ENCODE results near the gene ASTL.

Gene ASTL

DNA sequence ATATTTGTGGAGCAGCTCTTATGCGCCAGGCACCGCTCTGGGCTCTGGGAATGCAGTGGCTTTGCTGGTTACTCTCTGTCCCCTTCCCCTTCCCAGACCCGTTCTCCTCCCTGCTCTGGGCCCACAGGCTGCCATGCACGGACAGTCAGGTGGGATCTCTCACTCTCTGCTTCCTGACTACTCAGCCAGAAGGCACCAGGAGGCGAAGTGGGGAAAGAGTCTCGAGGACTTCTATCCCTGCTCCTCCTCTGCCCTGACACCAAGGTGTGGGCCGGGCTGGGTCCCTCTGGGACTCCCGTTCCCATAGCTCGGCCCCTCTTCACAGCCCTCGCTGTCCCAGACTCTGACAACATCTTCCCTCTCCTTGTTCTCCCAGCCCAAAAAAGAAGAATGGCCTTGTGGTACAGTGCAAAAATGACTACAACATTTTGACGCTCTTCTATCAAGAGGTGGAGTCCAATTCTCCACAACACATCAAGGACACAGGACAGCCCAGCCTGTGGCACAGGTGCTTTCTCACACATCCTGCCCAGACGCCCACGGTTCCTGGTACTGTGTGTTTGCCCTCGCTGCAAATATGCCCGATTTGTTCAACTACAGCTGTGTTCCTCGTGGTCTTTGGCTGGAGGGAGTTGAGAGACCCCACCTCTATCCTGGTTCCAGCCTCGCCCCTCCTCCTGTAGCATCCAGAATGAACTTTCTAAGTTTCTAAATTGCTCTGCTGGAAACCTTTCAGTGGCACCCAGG, 21.0 kb upstream of the ASTL start:
- Histone ChIP-seq H3K4me1 (ENCODE audit: control insufficient read depth, insufficient read depth, low read length, poor library complexity, severe bottlenecking) (no peaks in the 10 kb centered on the region), H3K4me3 (ENCODE audit: extremely low read depth, insufficient read depth, low read length, poor library complexity, severe bottlenecking) (no peak overlapping the region), H3K9me3 (ENCODE audit: control insufficient read depth, low read length) (no peaks in the 10 kb centered on the region), H3K27ac (ENCODE audit: low read depth, low read length, severe bottlenecking) (no peak overlapping the region), H3K36me3 (ENCODE audit: control insufficient read depth, insufficient read depth, low read length) (no peaks in the 10 kb centered on the region)
- 86 to 91% methylated on average over 13 to 15 of the region's 17 CpGs for WGBS, 2 experiments (ENCODE audit: insufficient coverage in 2 of 2)

DNA sequence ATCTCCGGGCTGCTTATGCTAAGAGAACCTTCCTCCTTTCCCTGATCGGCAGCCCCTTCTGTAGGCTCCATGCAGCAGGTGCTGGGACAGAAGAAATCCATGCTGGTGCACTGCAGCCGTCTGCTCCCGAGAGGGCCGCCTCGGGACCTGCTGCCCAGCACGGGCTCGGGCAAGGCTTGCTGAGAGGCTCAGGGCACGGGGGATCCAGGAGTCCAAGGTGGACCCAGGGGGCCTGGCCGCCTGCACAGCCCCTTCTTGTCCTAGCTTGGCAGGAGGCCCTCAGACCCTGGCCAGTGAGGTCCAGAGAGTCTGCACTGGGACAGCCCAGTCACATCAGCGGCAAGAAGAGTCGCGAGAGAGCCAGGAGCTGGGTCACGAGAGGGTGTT, 20.2 kb upstream of the ASTL start:
- Histone ChIP-seq H3K36me3 (ENCODE audit: control insufficient read depth, insufficient read depth, low read length) (no peaks in the 10 kb centered on the region), H3K4me3 (ENCODE audit: extremely low read depth, insufficient read depth, low read length, poor library complexity, severe bottlenecking) (no peak overlapping the region), H3K9me3 (ENCODE audit: control insufficient read depth, low read length) (no peaks in the 10 kb centered on the region), H3K4me1 (ENCODE audit: control insufficient read depth, insufficient read depth, low read length, poor library complexity, severe bottlenecking) (no peaks in the 10 kb centered on the region), H3K27ac (ENCODE audit: low read depth, low read length, severe bottlenecking) (no peak overlapping the region)
- 87 to 91% methylated on average over 12 to 14 of the region's 14 CpGs for WGBS, 2 experiments (ENCODE audit: insufficient coverage in 2 of 2)

DNA sequence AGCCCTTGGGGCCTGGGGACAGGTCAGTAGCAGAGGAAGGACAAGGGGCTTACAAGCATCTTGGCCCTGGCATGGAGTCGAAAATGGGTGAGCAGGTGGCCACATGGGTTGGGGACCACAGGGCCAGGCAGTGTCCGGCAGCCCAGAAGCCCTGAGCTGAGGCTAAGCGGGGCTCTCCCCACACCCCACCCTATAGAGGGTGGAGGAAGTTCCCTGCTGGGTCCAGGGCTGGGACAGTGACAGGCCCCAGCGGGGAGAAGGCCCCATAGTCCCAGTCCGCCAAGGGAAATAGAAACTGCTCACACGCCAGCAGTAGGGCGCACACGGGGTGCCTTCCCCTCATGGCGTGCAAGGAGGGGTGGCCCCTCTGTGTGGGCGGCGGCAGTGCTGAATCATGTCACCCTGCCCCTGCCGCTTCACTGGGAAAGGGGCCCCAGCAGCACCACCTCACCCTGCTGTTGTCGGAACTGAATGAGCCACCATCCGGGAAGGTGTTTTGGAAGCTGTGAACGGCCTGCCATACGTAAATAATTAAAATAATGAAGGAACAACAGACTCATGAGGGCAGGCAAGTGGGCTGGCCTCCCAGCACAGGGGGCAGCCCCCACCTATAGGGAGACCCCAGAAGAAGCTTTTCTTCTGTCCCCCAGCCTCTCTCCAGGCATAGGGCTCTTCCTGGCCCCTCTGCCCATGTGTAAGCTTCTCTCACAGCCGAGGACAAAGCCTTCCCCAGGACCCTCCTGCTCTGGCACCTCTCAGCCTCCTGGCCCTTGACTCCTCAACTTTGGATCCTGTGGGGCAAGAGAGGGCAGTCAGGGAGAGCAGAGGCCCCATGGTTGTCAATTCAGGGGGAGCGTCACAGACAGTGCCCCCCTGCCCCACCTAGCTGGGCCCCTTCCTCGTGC, 19.6 kb upstream of the ASTL start:
- Histone ChIP-seq H3K4me1 (ENCODE audit: control insufficient read depth, insufficient read depth, low read length, poor library complexity, severe bottlenecking) (no peaks in the 10 kb centered on the region), H3K9me3 (ENCODE audit: control insufficient read depth, low read length) (no peaks in the 10 kb centered on the region), H3K27ac (ENCODE audit: low read depth, low read length, severe bottlenecking) (no peak overlapping the region), H3K36me3 (ENCODE audit: control insufficient read depth, insufficient read depth, low read length) (no peaks in the 10 kb centered on the region), H3K4me3 (ENCODE audit: extremely low read depth, insufficient read depth, low read length, poor library complexity, severe bottlenecking) (no peak overlapping the region)
- 79 to 88% methylated on average over 9 to 14 of the region's 19 CpGs for WGBS, 2 experiments (ENCODE audit: insufficient coverage in 2 of 2)

DNA sequence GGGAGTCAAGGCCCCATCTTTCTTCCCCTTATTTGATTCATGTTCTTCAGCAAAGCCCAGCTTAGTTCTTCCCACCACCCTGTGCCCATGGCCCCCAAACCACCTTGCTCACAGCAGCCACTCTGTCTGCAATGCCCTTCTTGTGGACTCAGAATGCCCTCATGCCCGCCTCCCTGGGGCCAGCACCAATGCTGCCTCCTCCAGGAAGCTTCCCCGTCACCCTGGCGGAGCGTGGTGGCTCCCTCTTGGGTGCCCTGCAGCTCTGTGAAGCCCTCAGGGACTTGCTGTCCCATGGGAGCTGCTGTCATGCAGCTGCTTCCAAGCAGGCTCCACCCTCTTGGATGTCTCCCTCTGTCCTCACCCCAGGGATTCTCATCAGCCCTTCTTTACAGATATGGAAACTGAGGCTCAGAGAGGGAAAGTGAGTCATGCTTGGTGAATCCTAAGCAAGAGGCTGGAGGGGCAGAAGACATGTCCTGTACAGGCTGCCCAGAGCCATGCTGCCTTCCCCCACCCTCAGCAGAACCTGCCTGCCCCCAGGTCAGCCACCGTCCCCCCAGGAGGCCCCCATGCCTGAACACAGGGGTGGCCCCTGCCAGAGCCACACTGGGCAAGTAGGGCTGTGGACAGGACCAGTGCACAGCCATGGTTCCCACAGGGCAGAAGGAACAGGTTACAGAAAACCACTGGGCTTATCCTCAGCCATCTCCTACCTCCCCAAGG, 18.8 kb upstream of the ASTL start:
- no peaks in the 10 kb centered on the region for H3K9me3 ChIP-seq (ENCODE audit: control insufficient read depth, low read length)
- no peaks in the 10 kb centered on the region for H3K4me1 ChIP-seq (ENCODE audit: control insufficient read depth, insufficient read depth, low read length, poor library complexity, severe bottlenecking)
- 97 to 98% methylated on average over 5 of the region's 5 CpGs for WGBS, 2 experiments (ENCODE audit: insufficient coverage in 2 of 2)
- no peak overlapping the region for H3K4me3 ChIP-seq (ENCODE audit: extremely low read depth, insufficient read depth, low read length, poor library complexity, severe bottlenecking)
- no peak overlapping the region for H3K27ac ChIP-seq (ENCODE audit: low read depth, low read length, severe bottlenecking)
- H3K36me3 ChIP-seq (ENCODE audit: control insufficient read depth, insufficient read depth, low read length): no peaks in the 10 kb centered on the region

DNA sequence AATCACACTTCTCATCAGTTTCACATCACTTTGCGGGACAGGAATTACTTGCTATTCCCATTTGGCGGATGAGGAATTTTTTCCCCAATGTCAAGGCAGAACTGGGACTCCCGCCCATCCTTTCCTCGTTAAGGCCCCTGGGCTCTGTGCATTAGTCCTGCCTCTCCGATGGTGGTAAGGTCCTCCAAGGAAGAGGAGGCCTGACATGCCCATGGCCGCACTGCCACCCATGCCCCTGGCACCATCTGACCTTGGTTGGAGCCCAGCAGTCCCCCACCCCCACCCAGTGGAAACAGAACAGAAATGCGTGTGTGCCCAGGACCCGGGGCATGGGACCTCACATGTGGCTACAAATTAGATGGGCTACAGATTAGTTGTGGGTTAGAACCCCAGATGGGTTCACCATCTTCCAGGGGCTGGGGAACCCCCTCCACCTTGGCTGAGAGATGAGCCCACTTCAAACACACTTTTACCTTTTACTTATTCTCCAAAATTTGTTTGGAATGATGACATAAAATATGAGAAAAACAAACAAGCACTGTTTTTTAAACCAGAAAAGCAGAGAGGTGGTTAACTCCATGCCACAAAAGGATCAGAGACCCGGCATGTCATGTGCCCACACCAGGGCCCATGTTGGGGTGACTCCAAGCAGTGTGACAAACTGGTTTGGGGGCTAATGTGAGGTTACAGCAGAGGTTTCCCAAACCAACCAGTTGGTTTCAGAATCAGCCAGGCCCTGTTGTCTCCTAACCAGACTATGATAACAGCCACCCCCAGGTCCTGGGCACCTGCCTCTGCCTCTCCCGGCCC, 17.9 kb upstream of the ASTL start:
- Histone ChIP-seq H3K36me3 (ENCODE audit: control insufficient read depth, insufficient read depth, low read length) (no peaks in the 10 kb centered on the region), H3K9me3 (ENCODE audit: control insufficient read depth, low read length) (no peaks in the 10 kb centered on the region)
- WGBS, 2 experiments (ENCODE audit: insufficient coverage in 2 of 2): 89 to 94% methylated on average over 6 to 9 of the region's 10 CpGs

DNA sequence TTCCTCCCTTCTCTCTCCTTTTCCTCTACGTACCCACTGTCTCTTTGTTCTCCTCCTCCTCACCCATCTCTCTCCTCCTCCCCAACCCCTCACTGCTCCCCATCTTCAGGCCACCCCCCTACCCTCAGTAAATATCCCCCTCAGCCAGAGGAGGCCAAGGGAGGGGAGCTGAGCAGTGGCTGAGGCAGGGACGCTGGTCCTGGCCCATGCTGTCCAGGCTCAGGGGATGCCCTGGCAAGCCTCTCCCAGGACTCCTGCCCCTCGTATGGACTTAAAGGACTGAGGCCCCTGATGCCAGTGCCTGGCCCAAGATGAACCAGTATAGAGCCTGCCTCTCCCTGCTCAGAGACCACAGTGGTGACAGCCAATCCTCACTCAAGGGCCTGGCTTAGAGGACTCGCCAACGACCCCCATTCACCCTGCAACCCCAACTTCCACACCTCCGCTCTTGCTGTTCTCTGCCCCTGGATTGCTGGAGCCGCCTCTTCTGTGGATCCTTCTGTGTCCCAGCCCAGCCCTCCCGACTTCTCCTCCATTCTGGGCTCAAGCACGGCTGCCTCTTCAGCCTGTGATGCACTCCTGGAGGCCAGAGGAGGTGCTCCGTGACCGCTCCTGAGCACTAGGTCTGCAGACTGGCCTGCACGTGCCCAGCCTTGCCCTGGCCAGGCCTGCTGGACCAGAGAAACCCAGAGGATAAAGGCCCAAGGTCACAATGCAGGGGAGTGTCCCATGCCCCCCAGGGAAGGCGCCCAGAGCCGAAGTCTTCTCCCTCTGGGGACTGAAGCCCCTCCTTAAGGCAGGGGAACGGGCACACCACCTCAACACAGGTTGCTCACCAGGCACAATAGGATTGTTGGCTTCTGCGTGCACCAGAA, 16.4 kb upstream of the ASTL start:
- Histone ChIP-seq H3K4me3 (ENCODE audit: extremely low read depth, insufficient read depth, low read length, poor library complexity, severe bottlenecking) (no peak overlapping the region), H3K36me3 (ENCODE audit: control insufficient read depth, insufficient read depth, low read length) (no peaks in the 10 kb centered on the region), H3K27ac (ENCODE audit: low read depth, low read length, severe bottlenecking) (no peak overlapping the region), H3K9me3 (ENCODE audit: control insufficient read depth, low read length) (no peaks in the 10 kb centered on the region), H3K4me1 (ENCODE audit: control insufficient read depth, insufficient read depth, low read length, poor library complexity, severe bottlenecking) (no peaks in the 10 kb centered on the region)
- WGBS, 2 experiments (ENCODE audit: insufficient coverage in 2 of 2): 80 to 85% methylated on average over 12 to 16 of the region's 16 CpGs

More for the DNA sequence above, 17.9 kb upstream of the ASTL start:
- Histone ChIP-seq H3K27ac (ENCODE audit: low read depth, low read length, severe bottlenecking) (no peak overlapping the region), H3K4me3 (ENCODE audit: extremely low read depth, insufficient read depth, low read length, poor library complexity, severe bottlenecking) (no peak overlapping the region), H3K4me1 (ENCODE audit: control insufficient read depth, insufficient read depth, low read length, poor library complexity, severe bottlenecking) (no peaks in the 10 kb centered on the region)

DNA sequence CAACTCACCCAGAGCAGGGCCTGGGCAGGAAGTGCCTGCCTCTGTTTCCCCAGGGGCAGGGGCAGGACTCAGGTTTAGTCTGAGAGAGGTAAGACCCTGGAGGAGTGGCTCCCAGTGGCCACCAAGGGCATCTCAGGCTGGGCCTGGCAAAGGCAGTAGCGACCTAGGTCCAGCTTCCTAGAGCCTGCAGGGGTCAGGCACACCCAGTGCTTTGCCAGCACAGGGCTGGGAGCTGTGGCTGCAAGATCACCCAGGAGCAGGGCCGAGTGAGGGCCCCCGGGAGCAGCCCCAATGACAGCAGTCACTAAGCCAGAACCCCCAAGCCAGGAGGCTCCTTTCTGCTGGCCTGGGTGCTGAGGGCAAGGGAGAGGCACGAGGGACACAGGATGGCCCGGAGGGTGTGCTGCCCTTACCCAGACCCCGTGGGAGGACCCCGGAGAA, 15.7 kb upstream of the ASTL start:
- Histone ChIP-seq H3K4me1 (ENCODE audit: control insufficient read depth, insufficient read depth, low read length, poor library complexity, severe bottlenecking) (peaks cover 2% of the 10 kb centered on the region), H3K27ac (ENCODE audit: low read depth, low read length, severe bottlenecking) (no peak overlapping the region), H3K9me3 (ENCODE audit: control insufficient read depth, low read length) (no peaks in the 10 kb centered on the region), H3K36me3 (ENCODE audit: control insufficient read depth, insufficient read depth, low read length) (no peaks in the 10 kb centered on the region), H3K4me3 (ENCODE audit: extremely low read depth, insufficient read depth, low read length, poor library complexity, severe bottlenecking) (no peak overlapping the region)
- 83 to 85% methylated on average over 6 of the region's 7 CpGs for WGBS, 2 experiments (ENCODE audit: insufficient coverage in 2 of 2)

DNA sequence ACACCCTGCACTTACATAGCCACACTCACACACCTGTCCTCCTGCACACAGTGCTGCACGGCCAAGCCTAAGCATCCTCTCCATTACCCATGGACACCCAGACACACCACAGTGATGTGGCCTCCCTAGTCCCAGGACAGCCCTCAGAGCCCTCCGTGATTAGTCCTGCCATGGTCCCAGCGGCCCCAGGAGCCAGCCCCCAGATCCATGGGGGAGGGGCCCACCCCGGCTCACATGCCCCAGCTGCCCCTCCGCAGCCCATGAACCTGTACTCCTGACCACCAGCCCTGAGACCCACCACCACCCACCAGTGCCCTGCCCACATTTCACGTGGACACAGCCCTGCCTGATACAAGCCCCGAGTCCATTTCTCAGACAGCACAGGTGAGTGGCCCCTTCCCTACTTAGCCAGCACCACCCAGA, 15.0 kb upstream of the ASTL start:
- WGBS, 2 experiments (ENCODE audit: insufficient coverage in 2 of 2): 88 to 89% methylated on average over 3 to 6 of the region's 7 CpGs
- peaks cover 8% of the 10 kb centered on the region for H3K4me1 ChIP-seq (ENCODE audit: control insufficient read depth, insufficient read depth, low read length, poor library complexity, severe bottlenecking)
- no peak overlapping the region for H3K27ac ChIP-seq (ENCODE audit: low read depth, low read length, severe bottlenecking)

DNA sequence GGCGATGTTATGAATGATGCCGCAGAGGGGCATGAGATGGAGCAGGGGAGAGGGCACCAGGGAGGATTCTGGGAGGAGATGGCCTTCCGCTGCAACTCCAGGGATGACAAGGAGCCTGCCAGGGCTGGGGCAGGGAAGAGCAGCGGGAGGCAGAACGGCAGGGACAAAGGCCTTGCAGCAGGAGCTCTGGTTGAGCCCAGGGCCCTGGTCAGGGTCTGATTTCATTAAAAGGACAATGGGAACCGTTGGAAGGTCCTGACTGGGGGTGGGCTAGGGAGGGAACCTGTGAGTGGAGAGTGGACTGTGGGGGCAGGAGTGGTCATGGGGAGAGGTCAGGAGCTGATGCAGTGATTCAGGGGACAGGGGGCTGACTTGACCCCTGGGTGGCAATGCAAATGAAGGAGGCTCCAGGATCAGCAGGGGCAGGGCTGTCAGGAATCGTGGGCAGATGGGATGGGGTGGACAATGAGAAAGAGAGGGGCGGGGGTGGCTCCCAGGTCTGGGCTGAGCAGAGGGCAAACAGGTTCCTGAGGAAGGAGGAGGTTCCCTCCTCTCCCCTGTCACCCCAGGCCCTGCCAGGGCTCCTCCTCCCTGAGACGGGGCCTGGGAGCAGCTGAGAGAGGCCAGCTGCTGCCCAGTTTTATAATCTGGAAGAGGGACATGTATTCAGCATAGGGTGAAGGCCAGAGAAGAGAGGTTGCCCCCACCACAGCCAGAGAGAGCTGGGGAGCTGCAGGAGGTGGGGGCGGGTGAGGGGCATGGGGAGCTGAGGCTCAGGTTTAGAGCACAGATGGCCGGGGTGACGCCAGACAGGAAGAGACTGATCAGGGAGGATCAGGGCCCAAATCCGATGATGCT, 14.2 kb upstream of the ASTL start:
- Histone ChIP-seq H3K27ac (ENCODE audit: low read depth, low read length, severe bottlenecking) (no peak overlapping the region), H3K4me3 (ENCODE audit: extremely low read depth, insufficient read depth, low read length, poor library complexity, severe bottlenecking) (no peak overlapping the region), H3K36me3 (ENCODE audit: control insufficient read depth, insufficient read depth, low read length) (no peaks in the 10 kb centered on the region), H3K4me1 (ENCODE audit: control insufficient read depth, insufficient read depth, low read length, poor library complexity, severe bottlenecking) (peaks cover 16% of the 10 kb centered on the region), H3K9me3 (ENCODE audit: control insufficient read depth, low read length) (no peaks in the 10 kb centered on the region)
- 70 to 75% methylated on average over 9 to 11 of the region's 13 CpGs for WGBS, 2 experiments (ENCODE audit: insufficient coverage in 2 of 2)

More for the DNA sequence above, 15.0 kb upstream of the ASTL start:
- Histone ChIP-seq H3K9me3 (ENCODE audit: control insufficient read depth, low read length) (no peaks in the 10 kb centered on the region), H3K4me3 (ENCODE audit: extremely low read depth, insufficient read depth, low read length, poor library complexity, severe bottlenecking) (no peak overlapping the region), H3K36me3 (ENCODE audit: control insufficient read depth, insufficient read depth, low read length) (no peaks in the 10 kb centered on the region)

Data from mesodermal cell (in vitro differentiated cells).